Subcutaneous abdominal adipose tissue (tissue), 5 donors: ENCODE measurements around the gene NNMT.

Source experiments
- H3K27ac ChIP-seq: one replicate; pipeline ENCODE4 v1.7.0; 2013; ENCODE audit warnings: low read depth, mild to moderate bottlenecking, inconsistent platforms, low read length, moderate library complexity
- H3K27me3 ChIP-seq, 5 donors: one replicate each; pipeline ENCODE4 v1.7.0; 2013; ENCODE audit warnings: low read length in 5 of 5, inconsistent platforms in 1 of 5; ENCODE audit not compliant: control insufficient read depth in 5 of 5, insufficient read depth in 4 of 5
- H3K36me3 ChIP-seq, 5 donors: one replicate each; pipeline ENCODE4 v1.7.0; 2013; ENCODE audit warnings: low read length in 5 of 5; ENCODE audit not compliant: control insufficient read depth in 5 of 5, insufficient read depth in 5 of 5
- H3K4me1 ChIP-seq, 5 donors: one replicate each; pipeline ENCODE4 v1.7.0; 2013; ENCODE audit warnings: low read length in 5 of 5, mild to moderate bottlenecking in 3 of 5, moderate library complexity in 1 of 5; ENCODE audit not compliant: control insufficient read depth in 5 of 5, insufficient read depth in 5 of 5
- H3K4me3 ChIP-seq, 5 donors: one replicate each; pipeline ENCODE4 v1.7.0; 2013; ENCODE audit warnings: low read length in 5 of 5, low read depth in 1 of 5
- H3K9ac ChIP-seq, 5 donors: one replicate each; pipeline ENCODE4 v1.7.0; 2013; ENCODE audit warnings: low read length in 5 of 5, mild to moderate bottlenecking in 4 of 5, moderate library complexity in 3 of 5
- H3K9me3 ChIP-seq, 5 donors: one replicate each; pipeline ENCODE4 v1.7.0; 2013; ENCODE audit warnings: low read length in 5 of 5; ENCODE audit not compliant: control insufficient read depth in 5 of 5
- donor health status: healthy.
- donor health status: healthy.
- donor health status: healthy.
- donor health status: healthy.
- donor health status: healthy.

NNMT gene

GRCh38 chr11:114282488-114282887, 13.7 kb upstream of the NNMT start:
- Histone ChIP-seq H3K36me3 (no peaks in the 10 kb centered on the region), H3K27ac (no peak overlapping the region), H3K9ac (no peak overlapping the region), H3K4me3 (no peak overlapping the region), H3K9me3 (no peaks in the 10 kb centered on the region), H3K4me1 (peaks cover 4 to 24% (median 23%) of the 10 kb centered on the region in 5 donors), H3K27me3 (no peaks in the 10 kb centered on the region)

- H3K4me1 ChIP-seq = peaks cover 4 to 28% (median 23%) of the 10 kb centered on the region in 5 donors
- no peaks in the 10 kb centered on the region for H3K27me3 ChIP-seq
- no peaks in the 10 kb centered on the region for H3K36me3 ChIP-seq
- no peak overlapping the region for H3K9ac ChIP-seq
- H3K27ac ChIP-seq = peak overlapping the region; percentile 32
- no peaks in the 10 kb centered on the region for H3K9me3 ChIP-seq
- no peak overlapping the region for H3K4me3 ChIP-seq
These were observed 12.8 kb upstream of the NNMT start for GRCh38 chr11:114283422-114283821.

GRCh38 chr11:114284021-114284420, 12.2 kb upstream of the NNMT start:
- Histone ChIP-seq H3K4me1 (peaks cover 4 to 32% (median 23%) of the 10 kb centered on the region in 5 donors), H3K4me3 (no peak overlapping the region), H3K9me3 (no peaks in the 10 kb centered on the region), H3K36me3 (no peaks in the 10 kb centered on the region), H3K9ac (peak overlapping the region in 2 of 5 donors; percentile 7 to 62), H3K27ac (peak overlapping the region; percentile 32), H3K27me3 (no peaks in the 10 kb centered on the region)

GRCh38 chr11:114284914-114285313, 11.3 kb upstream of the NNMT start:
- Histone ChIP-seq H3K9me3 (no peaks in the 10 kb centered on the region), H3K4me1 (peaks cover 4 to 34% (median 23%) of the 10 kb centered on the region in 5 donors), H3K4me3 (no peak overlapping the region), H3K36me3 (no peaks in the 10 kb centered on the region), H3K27ac (no peak overlapping the region), H3K27me3 (no peaks in the 10 kb centered on the region), H3K9ac (no peak overlapping the region)

- Histone ChIP-seq H3K27ac (no peak overlapping the region), H3K27me3 (no peaks in the 10 kb centered on the region), H3K36me3 (no peaks in the 10 kb centered on the region), H3K9ac (no peak overlapping the region), H3K9me3 (no peaks in the 10 kb centered on the region), H3K4me3 (no peak overlapping the region), H3K4me1 (peaks cover 4 to 33% (median 18%) of the 10 kb centered on the region in 5 donors)
These were observed 10.6 kb upstream of the NNMT start for GRCh38 chr11:114285599-114285998.

- no peaks in the 10 kb centered on the region for H3K36me3 ChIP-seq
- no peak overlapping the region for H3K27ac ChIP-seq
- H3K27me3 ChIP-seq = no peaks in the 10 kb centered on the region
- H3K4me1 ChIP-seq = peaks cover 0 to 33% (median 13%) of the 10 kb centered on the region in 5 donors
- H3K9me3 ChIP-seq = no peaks in the 10 kb centered on the region
- H3K4me3 ChIP-seq = no peak overlapping the region
- no peak overlapping the region for H3K9ac ChIP-seq
These were observed 10.0 kb upstream of the NNMT start for GRCh38 chr11:114286229-114286628.

- H3K27ac ChIP-seq = no peak overlapping the region
- no peaks in the 10 kb centered on the region for H3K27me3 ChIP-seq
- peaks cover 0 to 32% (median 10%) of the 10 kb centered on the region in 5 donors for H3K4me1 ChIP-seq
- no peaks in the 10 kb centered on the region for H3K36me3 ChIP-seq
- H3K9ac ChIP-seq = no peak overlapping the region
- H3K4me3 ChIP-seq = no peak overlapping the region
- H3K9me3 ChIP-seq = no peaks in the 10 kb centered on the region
These were observed 9.0 kb upstream of the NNMT start for GRCh38 chr11:114287154-114287553.

- H3K27me3 ChIP-seq = no peaks in the 10 kb centered on the region
- H3K9me3 ChIP-seq = no peaks in the 10 kb centered on the region
- H3K4me1 ChIP-seq = peaks cover 5 to 42% (median 14%) of the 10 kb centered on the region in 5 donors
- no peak overlapping the region for H3K4me3 ChIP-seq
- H3K36me3 ChIP-seq = no peaks in the 10 kb centered on the region
- no peak overlapping the region for H3K9ac ChIP-seq
- no peak overlapping the region for H3K27ac ChIP-seq
These were observed 8.1 kb upstream of the NNMT start for GRCh38 chr11:114288136-114288535.

- no peak overlapping the region for H3K27ac ChIP-seq
- no peaks in the 10 kb centered on the region for H3K27me3 ChIP-seq
- H3K4me1 ChIP-seq = peaks cover 5 to 41% (median 10%) of the 10 kb centered on the region in 5 donors
- no peak overlapping the region for H3K9ac ChIP-seq
- H3K36me3 ChIP-seq = no peaks in the 10 kb centered on the region
- H3K4me3 ChIP-seq = no peak overlapping the region
- H3K9me3 ChIP-seq = no peaks in the 10 kb centered on the region
These were observed 6.4 kb upstream of the NNMT start for GRCh38 chr11:114289779-114290178.

GRCh38 chr11:114290503-114291235, 5.5 kb upstream of the NNMT start:
- peak overlapping the region in 1 of 5 donors; percentile 39 for H3K9ac ChIP-seq
- no peaks in the 10 kb centered on the region for H3K27me3 ChIP-seq
- peak overlapping the region; percentile 99 for H3K27ac ChIP-seq
- H3K4me3 ChIP-seq = peak overlapping the region in 3 of 5 donors; percentile 48 to 54 (median 52)
- H3K4me1 ChIP-seq = peaks cover 5 to 45% (median 16%) of the 10 kb centered on the region in 5 donors
- no peaks in the 10 kb centered on the region for H3K36me3 ChIP-seq
- H3K9me3 ChIP-seq = no peaks in the 10 kb centered on the region
